Stimulated activated CD4-positive, alpha-beta T cell treated with anti-CD3 and anti-CD28 coated beads, Interleukin-4, amount 100 ng/mL, for 24 hours (primary cell): Measurements from ENCODE around the gene NLRP11.

ENCODE experiments used
- DNase-seq: peaks from one replicate; pipeline ENCODE4 v3.0.0-alpha.2; 2020

Gene NLRP11

DNA sequence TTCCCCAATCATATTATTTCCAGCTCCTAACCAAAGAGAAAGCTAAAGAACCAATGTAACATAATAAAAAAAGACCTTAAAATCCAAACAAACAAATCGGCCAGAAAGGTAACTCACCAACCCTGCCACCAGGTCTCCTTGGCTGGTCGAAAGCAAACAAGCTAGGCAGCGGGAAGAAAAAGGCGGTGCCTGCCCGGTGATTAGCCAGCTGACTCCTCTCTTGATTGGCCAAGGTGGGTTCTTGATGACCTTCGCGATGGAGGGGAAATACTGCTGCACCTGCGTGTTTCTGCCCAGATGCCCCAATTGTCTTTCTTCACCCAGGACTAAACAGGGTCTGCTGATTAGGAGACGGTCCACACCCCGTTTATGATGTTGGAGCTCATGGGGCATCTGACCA is at the start of gene NLRP11:
Gene NLRP11, minus strand, starts transcription at position 154 of the 400 bp plus-strand sequence. CDS start 13,825 bp downstream, outside the sequence.
- no peak for DNase-seq

DNA sequence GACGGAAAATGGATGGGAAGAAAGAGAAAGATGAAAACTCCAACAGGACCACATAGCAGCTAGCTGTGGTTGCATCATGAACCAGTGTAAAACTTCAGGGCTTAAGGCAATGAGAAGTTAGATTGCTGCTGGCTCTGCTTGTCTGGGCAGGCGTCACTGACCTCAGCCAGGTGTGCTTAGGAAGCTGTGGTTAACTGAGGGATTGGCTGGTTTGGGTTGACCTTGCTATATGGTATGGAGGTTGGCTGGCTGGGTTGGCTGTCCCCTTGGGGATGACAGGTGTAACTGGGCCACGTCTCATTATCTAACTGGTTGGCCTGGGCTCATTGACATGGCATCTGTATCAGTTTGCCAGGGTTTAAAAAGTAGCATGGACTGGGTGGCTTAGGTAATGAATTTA is 45.4 kb upstream of the NLRP11 start:
- no peak for DNase-seq

DNA sequence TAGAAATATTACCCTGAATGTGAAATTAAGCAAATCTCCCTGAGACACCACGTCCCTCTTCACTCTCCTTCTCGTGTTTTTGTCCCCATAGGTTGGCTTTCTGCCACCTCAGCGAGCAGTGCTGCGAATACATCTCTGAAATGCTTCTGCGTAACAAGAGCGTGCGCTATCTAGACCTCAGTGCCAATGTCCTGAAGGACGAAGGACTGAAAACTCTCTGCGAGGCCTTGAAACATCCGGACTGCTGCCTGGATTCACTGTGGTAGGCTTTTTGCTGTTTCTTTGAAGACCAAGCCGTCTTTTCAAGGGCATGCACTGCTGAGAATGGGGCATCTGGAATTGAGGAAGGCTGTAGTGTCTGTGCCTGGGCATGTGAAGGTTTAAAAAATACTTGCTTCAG is 38.9 kb upstream of the NLRP11 start:
- no peak for DNase-seq

DNA sequence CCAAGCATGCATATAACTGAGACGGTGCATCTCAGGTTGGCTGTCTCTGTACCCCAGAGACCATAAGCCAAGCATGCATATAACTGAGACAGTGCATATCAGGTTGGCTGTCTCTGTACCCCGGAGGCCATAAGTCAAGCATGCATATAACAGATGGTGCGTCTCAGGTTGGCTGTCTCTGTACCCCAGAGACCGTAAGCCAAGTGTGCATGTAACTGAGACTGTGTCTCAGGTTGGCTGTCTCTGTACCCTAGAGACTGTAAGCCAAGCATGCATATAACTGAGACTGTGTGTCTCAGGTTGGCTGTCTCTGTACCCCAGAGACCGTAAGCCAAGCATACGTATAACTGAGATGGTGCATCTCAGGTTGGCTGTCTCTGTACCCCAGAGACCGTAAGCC is 35.3 kb upstream of the NLRP11 start:
- no peak for DNase-seq

DNA sequence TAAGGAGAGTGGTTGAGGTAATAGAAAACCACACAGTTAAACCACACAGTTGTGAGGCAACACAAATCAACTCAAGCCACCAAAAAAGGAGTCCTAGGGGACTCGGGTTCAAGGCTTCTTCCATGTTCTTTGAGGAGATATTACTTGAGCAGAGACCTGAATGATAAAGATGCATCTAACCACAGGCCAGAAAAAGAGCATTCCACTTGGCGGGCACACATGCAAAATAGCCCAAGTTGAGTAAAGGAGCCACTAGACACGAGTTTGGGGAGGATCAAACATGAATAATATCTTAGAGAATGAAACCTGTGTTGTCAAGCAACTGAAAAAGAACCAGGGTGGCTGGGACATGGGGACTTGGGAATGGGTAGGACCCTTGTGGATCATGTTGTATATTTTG is 34.7 kb upstream of the NLRP11 start:
- DNase-seq = no peak

DNA sequence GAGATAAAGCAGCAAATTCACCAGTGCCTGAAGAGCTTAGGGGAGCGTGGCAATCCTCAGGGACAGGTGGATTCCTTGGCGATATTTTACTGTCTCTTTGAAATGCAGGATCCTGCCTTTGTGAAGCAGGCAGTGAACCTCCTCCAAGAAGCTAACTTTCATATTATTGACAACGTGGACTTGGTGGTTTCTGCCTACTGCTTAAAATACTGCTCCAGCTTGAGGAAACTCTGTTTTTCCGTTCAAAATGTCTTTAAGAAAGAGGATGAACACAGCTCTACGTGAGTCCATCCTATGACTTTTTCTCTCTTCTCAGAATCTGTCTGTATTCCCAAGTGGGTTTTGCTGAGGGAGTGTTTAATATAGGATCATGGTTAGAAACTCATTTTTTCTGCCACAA is 27.2 kb upstream of the NLRP11 start:
- DNase-seq = no peak

DNA sequence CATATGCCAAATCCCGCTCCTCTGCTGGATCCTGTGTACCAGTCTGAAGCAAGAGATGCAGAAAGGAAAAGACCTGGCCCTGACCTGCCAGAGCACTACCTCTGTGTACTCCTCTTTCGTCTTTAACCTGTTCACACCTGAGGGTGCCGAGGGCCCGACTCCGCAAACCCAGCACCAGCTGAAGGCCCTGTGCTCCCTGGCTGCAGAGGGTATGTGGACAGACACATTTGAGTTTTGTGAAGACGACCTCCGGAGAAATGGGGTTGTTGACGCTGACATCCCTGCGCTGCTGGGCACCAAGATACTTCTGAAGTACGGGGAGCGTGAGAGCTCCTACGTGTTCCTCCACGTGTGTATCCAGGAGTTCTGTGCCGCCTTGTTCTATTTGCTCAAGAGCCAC is 26.6 kb upstream of the NLRP11 start:
- DNase-seq = no peak

DNA sequence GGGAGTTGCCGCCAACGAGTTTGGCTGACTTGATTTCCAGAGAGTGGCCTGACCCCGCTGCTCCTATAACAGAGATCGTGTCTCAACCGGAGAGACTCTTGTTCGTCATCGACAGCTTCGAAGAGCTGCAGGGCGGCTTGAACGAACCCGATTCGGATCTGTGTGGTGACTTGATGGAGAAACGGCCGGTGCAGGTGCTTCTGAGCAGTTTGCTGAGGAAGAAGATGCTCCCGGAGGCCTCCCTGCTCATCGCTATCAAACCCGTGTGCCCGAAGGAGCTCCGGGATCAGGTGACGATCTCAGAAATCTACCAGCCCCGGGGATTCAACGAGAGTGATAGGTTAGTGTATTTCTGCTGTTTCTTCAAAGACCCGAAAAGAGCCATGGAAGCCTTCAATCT is 26.2 kb upstream of the NLRP11 start:
- DNase-seq = no peak

DNA sequence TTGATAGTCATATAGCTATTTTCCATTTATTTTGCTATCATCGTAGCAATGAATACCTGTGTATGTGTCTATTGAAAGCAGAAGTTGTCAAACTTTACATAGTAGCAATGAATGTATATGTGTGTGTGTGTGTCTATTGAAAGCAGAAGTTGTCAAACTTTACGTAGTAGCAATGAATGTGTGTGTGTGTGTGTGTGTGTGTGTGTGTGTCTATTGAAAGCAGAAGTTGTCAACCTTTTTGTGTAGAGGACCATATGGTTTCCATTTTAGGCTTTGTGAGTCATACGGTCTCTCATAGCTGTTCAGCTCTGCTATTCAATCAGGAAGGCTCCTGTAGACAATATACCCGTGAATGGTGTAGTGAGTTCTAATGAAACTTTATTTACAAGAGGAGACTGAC is 25.4 kb upstream of the NLRP11 start:
- no peak for DNase-seq

DNA sequence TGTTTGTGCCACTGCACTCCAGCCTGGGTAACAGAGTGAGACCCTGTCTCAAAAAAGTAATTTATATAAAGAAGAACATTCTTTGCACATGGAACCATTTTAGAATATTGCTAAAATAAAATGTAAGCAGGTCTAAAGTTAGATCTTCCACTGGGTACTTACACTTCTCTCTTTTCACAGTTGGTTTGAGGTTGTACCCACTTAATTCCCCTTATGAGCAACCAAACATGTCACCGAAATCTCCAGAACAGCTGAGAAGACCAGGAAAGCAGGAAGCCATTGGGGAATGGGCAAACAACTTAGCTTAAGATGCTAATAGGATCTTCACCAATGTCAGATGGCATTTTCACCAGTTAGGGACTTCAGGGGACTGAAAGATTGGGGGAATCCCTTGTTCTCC is 23.4 kb upstream of the NLRP11 start:
- DNase-seq = no peak

DNA sequence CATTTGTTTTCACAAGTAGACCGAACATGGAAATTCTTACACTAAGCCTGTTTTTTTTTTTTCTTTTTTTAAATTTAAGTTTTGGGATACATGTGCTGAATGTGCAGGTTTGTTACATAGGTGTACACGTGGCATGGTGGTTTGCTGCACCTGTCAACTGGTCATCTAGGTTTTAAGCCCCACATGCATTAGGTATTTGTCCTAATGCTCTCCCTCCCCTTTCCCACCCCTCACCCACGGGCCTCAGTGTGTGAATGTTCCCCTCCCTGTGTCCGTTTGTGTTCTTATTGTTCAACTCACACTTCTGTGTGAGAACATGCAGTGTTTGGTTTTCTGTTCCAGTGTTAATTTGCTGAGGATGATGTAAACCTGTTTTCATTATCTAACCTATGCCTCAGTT is 7.1 kb upstream of the NLRP11 start:
- no peak for DNase-seq

DNA sequence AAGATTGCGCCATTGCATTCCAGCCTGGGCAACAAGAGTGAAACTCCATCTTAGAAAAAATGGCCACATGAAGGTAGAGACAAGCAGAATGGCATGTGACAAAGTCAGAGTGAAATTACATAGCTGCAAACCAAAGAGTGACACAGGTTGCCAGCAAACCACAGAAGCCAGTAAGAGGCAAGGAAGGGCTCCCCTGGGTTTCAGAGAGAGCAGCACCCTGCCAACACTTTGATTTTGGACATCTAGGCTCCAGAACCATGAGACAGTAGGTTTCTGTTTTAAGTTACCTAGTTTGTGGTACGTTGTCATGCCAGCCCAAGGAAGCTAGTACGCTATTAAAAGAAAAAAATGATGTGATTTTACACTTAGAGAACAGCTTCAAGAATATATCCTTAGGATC is 6.5 kb upstream of the NLRP11 start:
- no peak for DNase-seq

DNA sequence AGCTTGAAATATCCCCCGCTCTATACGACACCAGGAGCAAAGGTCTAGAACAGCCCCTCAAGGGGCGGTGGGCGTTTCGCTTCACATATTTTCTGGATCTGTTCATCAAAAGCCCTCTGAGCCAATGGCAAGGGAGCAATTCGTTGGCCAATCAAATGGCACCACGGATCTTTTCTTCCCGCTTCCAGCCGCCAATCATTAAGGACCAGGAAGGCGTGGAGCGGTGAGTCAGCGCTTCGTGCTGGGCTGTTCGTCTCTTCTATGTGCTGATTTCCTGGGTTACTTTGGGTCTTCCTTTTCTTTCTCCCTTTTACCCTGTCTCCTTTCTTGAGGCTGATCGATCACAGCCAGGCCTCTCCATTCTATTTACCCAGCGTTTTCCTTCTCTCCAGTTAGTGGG is 4.5 kb upstream of the NLRP11 start, which contains the start of gene NLRP4:
Gene NLRP4, plus strand, starts transcription at position 201 of the 400 bp plus-strand sequence. CDS start 15,541 bp downstream, outside the sequence.
- DNase-seq = no peak

DNA sequence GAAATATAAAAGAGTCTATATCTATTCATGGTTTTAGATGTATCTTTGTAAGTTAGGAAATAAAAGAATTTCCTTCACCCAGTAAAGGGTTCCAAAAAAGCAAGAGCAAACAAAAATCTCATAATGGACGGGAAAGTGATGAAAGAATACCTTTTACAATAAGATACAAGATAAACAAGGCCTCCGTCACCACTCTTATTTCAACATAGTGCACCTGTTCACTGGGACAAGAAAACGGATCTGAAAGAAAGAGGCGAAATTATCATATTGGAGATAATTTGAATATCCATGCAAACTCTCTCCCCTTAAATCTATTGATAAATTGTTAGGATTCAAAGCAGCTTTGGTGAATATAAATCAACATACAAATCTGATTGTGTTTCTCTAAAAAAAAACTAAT is 877 bp upstream of the NLRP11 start:
- DNase-seq = no peak

DNA sequence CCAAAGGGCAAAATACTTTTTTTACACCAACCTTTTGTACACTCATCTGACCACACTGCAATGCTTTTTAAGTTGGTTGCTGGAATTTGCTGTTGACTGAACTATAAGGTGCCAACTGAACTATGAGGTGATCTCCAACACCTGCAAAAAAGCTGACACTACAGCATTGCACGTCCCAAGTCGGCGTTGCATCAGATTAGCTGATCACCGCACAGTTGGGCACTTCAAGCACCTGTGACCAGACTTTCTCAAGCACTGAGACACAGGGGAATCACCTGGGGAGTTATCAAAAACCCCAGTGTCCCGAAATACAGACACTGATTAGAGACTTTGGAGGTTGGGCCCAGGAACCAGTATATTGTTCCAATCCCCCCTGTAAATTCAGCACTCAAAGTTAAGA is 1.1 kb downstream of the NLRP11 start:
- DNase-seq = no peak

DNA sequence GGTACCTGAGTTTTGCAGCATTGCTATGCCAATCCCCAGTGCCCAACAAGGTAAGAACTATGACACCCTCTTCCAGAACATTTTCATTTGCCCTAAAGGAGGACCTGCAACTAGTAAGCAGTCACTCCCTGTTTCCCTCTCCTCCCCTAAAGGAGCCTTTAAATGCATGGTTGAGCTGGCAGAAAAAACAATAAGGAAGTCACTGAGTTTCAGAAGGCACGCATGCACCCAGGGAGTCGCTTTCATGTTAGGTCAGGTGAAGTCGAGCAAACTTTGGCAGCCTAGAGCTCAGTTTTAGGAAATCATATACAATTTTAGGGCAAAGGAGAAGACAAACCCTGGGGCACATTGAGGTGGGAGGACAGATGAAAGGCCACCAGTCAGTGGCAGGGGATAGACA is 11.8 kb downstream of the NLRP11 start:
- DNase-seq = no peak

DNA sequence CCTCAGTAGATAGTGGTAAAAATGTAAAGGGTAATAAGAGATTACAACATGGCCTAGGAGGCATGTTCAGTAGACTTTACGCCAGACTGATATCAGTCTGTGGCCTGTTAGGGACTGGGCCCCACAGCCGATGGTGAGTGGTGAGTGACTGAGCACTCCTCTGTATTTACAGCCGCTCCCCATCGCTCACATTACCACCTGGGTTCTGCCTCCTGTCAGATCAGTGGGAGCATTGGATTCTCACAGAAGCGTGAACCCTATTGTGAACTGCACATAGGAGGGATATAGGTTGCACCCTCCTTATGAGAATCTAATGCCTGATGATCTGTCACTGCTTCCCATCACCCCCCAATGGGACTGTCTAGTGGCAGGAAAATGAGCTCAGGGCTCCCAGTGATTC is 17.9 kb downstream of the NLRP11 start:
- DNase-seq = no peak

DNA sequence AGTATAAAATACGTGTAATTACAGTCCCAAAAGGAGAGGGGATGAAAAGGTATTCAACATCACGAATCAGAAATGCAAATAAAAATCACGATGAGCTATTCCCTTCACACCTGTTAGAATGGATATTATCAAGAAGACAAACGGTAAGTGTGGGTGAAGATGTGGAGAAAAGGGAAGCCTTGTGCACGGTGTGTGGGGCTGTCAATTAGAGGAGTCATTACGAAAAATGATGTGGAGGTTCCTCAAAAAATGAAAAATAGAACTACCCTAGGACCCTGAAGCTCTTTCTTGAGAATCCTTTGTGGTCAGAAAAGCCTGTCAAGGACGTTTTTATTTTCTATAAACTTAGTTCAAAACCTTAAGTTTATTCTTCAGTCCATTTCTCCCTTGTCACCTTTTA is 19.4 kb downstream of the NLRP11 start:
- no peak for DNase-seq

DNA sequence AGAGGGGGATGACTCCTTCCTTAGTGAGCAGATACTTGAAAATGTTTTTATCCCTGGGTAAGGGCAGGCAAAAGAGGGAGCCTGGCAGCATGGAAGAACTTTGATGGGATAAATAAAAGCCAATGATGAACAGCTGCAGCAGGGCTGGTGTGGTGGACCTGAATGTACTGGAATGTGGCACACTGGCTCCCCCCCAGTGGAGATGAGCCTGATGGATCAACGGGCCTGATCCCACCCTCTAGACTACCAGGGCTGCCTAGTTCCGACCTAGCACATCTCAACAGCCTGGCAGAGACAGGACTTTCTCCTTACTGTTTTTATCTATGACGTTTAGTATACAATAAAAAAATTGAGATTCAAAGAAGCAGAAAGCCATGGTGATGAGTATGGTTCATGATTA is 20.5 kb downstream of the NLRP11 start:
- no peak for DNase-seq

DNA sequence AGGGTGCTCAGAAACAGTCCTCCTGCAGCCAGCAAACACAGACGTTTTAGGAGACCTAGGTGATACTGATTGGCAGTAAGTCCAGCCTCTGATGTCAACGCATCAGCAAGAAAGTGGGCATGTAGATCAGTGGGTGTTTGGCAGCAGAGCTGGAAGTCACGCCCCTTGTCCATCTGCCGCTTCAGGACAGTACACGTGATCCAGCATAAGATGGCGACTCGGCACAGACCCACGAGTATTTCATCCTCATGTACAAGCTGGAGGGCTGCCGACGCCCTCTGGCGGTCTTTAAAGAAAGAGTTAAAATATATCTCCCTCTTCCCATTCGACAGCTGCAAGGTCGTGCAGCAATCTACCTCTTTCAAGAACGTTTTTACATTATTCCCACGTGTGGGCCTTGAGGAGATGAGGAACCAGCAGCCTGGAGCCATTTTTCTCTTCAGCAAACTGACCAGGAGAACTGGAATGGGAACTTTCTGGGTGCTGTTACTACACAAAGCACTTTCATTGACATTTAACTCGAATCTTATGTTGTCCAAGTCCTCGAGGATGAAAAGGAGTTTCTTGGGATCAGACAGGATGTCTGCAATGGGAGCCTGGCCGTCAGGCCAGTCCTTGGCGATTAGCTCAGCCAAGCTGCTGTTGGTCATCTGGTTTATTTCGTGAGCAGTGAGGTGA is 22.3 kb downstream of the NLRP11 start:
- peak; percentile 42 for DNase-seq

DNA sequence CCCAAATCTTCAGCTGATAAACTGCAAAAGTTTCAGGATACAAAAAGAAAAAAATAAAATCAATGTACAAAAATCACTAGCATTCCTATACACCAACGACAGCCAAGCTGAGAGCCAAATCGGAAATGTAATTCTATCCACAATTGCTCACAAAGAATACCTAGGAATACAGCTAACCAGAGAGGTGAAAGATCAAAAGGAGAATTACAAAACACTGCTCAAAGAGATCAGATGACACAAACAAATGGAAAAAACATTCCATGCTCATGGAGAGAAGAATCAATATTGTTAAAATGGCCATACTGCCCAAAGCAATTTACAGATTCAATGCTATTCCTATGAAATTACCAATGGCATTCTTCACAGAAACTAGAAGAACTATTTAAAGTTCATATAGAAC is 29.5 kb downstream of the NLRP11 start:
- no peak for DNase-seq

DNA sequence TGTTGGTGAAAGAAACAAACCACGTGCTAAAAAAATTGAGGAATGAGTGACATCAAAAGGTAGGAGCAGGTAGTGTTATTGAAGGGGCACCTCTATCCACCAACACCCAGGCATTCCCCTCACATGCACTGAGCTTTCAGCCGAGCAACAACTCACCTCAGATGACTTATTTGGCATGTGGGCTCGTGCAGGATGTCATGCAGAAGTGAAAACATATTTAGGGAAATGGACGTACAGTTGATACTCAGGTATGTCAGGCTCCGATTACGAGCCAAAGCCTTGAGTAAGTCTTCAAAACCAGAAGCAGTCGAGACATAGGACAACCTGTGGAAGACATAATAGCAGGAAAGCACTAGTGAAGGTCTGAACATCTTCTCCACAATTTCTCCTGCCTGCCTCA is 30.4 kb downstream of the NLRP11 start:
- DNase-seq = no peak

DNA sequence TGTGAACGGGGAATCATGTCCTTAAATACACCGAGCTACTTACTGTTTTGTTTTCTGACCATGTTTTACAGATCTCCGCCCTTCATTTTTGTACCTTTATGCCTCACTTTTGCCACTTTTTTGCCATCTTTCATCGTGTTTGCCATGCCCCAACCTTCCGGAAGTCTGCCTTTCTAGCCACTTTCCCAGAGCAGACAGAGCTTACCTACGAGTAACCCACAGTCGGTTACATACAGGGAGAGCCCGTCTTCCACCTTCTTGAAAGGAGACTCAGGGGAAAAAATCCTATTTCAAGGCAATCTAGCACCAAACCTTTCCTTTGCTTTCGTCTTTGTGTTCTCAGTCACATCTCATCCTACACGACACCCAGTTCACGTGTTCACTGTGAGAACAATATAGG is 36.8 kb downstream of the NLRP11 start:
- no peak for DNase-seq

DNA sequence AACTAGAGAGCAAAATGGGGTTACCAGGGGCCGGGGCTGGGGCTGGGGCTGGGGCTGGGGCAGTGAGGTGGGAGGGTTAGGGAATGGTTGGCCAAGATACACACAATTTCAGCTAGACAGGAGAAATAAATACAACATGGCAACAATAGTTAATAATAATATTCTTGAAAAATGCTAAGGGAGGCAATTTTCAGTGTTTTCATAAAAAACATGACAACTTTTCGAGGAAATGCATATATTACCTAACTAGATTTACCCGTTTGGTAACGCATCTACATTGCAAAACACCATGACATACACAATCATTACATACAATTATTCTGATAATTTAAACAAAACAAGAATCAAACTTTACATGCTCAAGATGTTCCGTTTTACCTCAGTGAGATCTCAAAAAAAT is 50.7 kb downstream of the NLRP11 start:
- no peak for DNase-seq

DNA sequence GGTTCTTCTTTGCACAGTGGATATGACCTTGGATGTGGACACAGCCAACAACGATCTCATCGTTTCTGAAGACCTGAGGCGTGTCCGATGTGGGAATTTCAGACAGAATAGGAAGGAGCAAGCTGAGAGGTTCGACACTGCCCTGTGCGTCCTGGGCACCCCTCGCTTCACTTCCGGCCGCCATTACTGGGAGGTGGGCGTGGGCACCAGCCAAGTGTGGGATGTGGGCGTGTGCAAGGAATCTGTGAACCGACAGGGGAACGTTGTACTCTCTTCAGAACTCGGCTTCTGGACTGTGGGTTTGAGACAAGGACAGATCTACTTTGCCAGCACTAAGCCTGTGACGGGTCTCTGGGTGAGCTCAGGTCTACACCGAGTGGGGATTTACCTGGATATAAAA is 53.5 kb downstream of the NLRP11 start:
- no peak for DNase-seq

DNA sequence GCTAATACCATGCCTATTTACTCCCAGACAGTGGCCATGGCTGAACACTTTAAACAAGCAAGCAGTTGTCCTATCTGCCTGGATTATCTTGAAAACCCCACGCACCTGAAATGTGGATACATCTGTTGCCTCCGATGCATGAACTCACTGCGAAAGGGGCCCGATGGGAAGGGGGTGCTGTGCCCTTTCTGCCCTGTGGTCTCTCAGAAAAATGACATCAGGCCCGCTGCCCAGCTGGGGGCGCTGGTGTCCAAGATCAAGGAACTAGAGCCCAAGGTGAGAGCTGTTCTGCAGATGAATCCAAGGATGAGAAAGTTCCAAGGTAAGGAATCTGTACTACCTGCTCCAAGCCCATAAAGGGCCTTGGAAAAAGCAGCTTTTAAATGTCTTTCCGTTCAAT is 54.3 kb downstream of the NLRP11 start:
- DNase-seq = no peak
